Stimulated activated CD4-positive, alpha-beta T cell treated with anti-CD3 and anti-CD28 coated beads, Interleukin-4, amount 100 ng/mL, for 1 hour (primary cell): Measurements from ENCODE around the gene PITPNC1.
"Not testable (repeated sequence)": the region's sequence is repeated elsewhere in the genome, so short reads cannot be mapped to it uniquely, and the experiment has no call there.

Experiments
- DNase-seq: peaks from one replicate; pipeline ENCODE4 v3.0.0-alpha.2; 2020

Gene PITPNC1

GRCh38 chr17:67702861-67703260 lies 325.8 kb downstream of the PITPNC1 start:
- DNase-seq, result not testable (repeated sequence)

GRCh38 chr17:67707442-67707841 lies 330.4 kb downstream of the PITPNC1 start:
- DNase-seq, result no peak

- DNase-seq, result no peak
Observed at GRCh38 chr17:67708378-67708777, 331.3 kb downstream of the PITPNC1 start.

- DNase-seq, result no peak
Observed at GRCh38 chr17:67711916-67712315, 334.8 kb downstream of the PITPNC1 start.

- DNase-seq, result no peak
Observed at GRCh38 chr17:67712375-67712774, 335.3 kb downstream of the PITPNC1 start.

- no peak for DNase-seq
Observed at GRCh38 chr17:67713169-67713568, 336.1 kb downstream of the PITPNC1 start.

GRCh38 chr17:67716405-67716798 lies 339.3 kb downstream of the PITPNC1 start:
- no peak for DNase-seq

- no peak for DNase-seq
Observed at GRCh38 chr17:67717192-67717623, 340.1 kb downstream of the PITPNC1 start.

- peak; percentile 99 for DNase-seq
Observed at GRCh38 chr17:67717624-67718324, 340.7 kb downstream of the PITPNC1 start, which contains the start of gene NOL11. Gene NOL11, plus strand, starts transcription at chr17:67717936. Its CDS starts 12 bp downstream, at chr17:67717948.

- DNase-seq, result no peak
Observed at GRCh38 chr17:67718325-67718941, 341.4 kb downstream of the PITPNC1 start.

- DNase-seq, result no peak
Observed at GRCh38 chr17:67725373-67725791, 348.3 kb downstream of the PITPNC1 start.

- DNase-seq, result no peak
Observed at GRCh38 chr17:67725807-67726206, 348.7 kb downstream of the PITPNC1 start.

GRCh38 chr17:67727152-67728039 lies 350.3 kb downstream of the PITPNC1 start:
- DNase-seq, result not testable (repeated sequence)

GRCh38 chr17:67729903-67730302 lies 352.8 kb downstream of the PITPNC1 start:
- DNase-seq, result no peak

- DNase-seq, result no peak
Observed at GRCh38 chr17:67730731-67731130, 353.6 kb downstream of the PITPNC1 start.

- DNase-seq, result no peak
Observed at GRCh38 chr17:67733449-67733848, 356.4 kb downstream of the PITPNC1 start.

- no peak for DNase-seq
Observed at GRCh38 chr17:67737145-67737544, 360.1 kb downstream of the PITPNC1 start.

- DNase-seq, result no peak
Observed at GRCh38 chr17:67742025-67742424, 364.9 kb downstream of the PITPNC1 start.
